CD4-positive, alpha-beta T cell treated with Interleukin-21 for 1 hour (primary cell): ENCODE measurements around the gene PCDHA6.
"Not testable (repeated sequence)": the region's sequence is repeated elsewhere in the genome, so short reads cannot be mapped to it uniquely, and the experiment has no call there.

Source experiments
- DNase-seq: peaks from one replicate; pipeline ENCODE4 v3.0.0-alpha.2; 2020

The PCDHA6 gene

GRCh38 chr5:140857987-140858240 lies 30.2 kb downstream of the PCDHA6 start:
- no peak for DNase-seq

DNA sequence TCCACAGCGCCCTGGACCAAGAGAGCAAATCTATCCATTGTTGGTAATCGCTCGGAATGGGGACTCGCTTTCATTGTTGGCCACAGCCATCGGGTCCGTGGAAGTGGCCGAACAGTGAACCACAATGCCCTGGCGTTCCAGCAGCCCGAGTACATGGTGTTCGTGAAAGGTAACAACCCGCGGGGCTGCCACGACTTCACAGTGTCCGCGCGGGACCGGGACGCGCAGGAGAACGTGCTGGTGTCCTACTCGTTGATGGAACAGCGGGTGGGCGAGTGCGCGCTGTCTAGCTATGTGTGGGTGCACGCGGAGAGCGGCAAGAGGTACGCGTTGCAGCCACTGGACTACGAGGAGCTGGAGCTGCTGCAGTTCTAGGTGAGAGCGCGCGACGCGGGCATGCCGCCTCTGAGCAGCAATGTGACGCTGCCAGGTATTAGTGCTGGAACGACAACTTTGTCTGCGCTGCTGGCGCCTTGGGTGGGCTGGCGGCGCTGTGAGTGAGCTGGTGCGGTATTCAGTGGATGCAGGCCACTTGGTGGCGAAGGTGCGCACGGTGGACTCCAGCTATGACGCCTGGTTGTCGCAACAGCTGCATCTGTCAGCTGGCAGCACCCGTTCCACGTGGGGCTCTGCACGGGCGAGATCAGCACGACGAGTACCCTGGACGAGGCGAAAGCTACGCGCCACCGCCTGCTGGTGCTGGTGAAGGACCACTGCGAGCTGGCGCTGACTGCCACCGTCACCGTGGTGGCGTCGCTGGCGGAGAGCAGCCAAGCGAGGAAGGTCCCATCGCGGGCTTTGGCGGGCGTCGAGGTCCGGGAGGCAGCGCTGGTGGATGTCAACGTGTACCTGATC lies 34.9 kb downstream of the PCDHA6 start:
- no peak for DNase-seq

- DNase-seq, result no peak
Measured at GRCh38 chr5:140868721-140869554, 41.2 kb downstream of the PCDHA6 start, which contains the start of gene PCDHA11. TSS of gene PCDHA11 (plus strand) at chr5:140868957. CDS start at chr5:140869104, 147 bp downstream.

- no peak for DNase-seq
Measured at GRCh38 chr5:140869555-140869886, 41.8 kb downstream of the PCDHA6 start.

GRCh38 chr5:140870221-140871201 lies 42.8 kb downstream of the PCDHA6 start:
- no peak for DNase-seq

DNA sequence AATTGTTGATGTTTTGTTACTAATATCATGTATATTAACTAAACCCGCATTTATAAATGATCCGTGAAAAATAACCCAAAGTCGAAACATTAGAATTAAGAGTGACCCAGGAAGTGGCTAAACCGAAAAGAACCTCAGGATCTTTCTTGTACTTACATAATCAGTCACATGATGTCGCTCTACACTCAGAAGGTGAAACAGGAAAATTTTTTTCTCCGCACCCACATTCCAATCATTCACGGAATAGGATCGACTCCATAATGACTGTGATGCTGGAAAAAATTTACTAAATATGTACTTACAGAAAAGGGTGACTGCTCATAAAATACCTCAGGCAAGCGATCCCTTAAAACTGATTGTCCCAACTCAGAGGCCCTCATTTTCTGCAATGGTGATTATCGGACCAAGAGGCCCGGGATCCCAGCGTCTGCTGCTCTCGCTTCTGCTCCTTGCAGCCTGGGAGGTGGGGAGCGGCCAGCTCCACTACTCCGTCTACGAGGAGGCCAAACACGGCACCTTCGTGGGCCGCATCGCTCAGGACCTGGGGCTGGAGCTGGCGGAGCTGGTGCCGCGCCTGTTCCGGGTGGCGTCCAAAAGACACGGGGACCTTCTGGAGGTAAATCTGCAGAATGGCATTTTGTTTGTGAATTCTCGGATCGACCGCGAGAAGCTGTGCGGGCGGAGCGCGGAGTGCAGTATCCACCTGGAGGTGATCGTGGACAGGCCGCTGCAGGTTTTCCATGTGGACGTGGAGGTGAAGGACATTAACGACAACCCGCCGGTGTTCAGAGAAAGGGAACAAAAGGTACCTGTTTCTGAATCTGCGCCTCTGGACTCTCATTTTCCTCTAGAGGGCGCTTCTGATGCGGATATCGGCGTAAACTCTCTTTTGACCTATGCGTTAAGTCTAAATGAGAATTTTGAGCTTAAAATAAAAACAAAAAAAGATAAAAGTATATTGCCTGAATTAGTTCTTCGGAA lies 47.6 kb downstream of the PCDHA6 start, which contains the start of gene PCDHA12:
PCDHA12 (plus strand) TSS at position 224 of the 981 bp plus-strand sequence; CDS start at position 389, 165 bp downstream.
- no peak for DNase-seq

- DNase-seq, result not testable (repeated sequence)
Measured at GRCh38 chr5:140876541-140877261, 48.9 kb downstream of the PCDHA6 start.

- no peak for DNase-seq
Measured at GRCh38 chr5:140877262-140877581, 49.5 kb downstream of the PCDHA6 start.
